H9 (cell line): Measurements from ENCODE around the gene TMED10. TPM values are rescaled to one million over a fixed set of nuclear protein-coding genes. Genes with fewer than 3 reads are reported as not detected.

Source experiments
- DNase-seq: peaks from one replicate; pipeline ENCODE4 v3.0.0-alpha.2; 2017
- H2AFZ ChIP-seq: one replicate; pipeline ENCODE4 v1.6.1; 2013; ENCODE audit warnings: mild to moderate bottlenecking, low read length, control low read depth, moderate library complexity
- H2AK5ac ChIP-seq: 2 replicates; pipeline ENCODE4 v1.6.1; 2013; ENCODE audit warnings: low read length, control low read depth, mixed read lengths; ENCODE audit not compliant: insufficient read length
- H2BK120ac ChIP-seq: one replicate; pipeline ENCODE4 v1.6.1; 2013; ENCODE audit warnings: low read depth, mild to moderate bottlenecking, low read length, control low read depth, inconsistent platforms; ENCODE audit not compliant: poor library complexity, severe bottlenecking
- H2BK12ac ChIP-seq: 2 replicates; pipeline ENCODE4 v1.6.1; 2013; ENCODE audit warnings: low read length, control low read depth, mixed read lengths, low read depth; ENCODE audit not compliant: insufficient read length
- H2BK15ac ChIP-seq: 2 replicates; pipeline ENCODE4 v1.6.1; 2013; ENCODE audit warnings: low read depth, low read length, control low read depth
- H2BK20ac ChIP-seq: one replicate; pipeline ENCODE4 v1.6.1; 2013; ENCODE audit warnings: low read depth, mild to moderate bottlenecking, low read length, control low read depth, inconsistent platforms; ENCODE audit not compliant: poor library complexity, severe bottlenecking
- H2BK5ac ChIP-seq: 2 replicates; pipeline ENCODE4 v1.6.1; 2013; ENCODE audit warnings: low read length, control low read depth, mixed read lengths; ENCODE audit not compliant: insufficient read length
- H3K14ac ChIP-seq: 2 replicates; pipeline ENCODE4 v1.6.1; 2013; ENCODE audit warnings: low read length, control low read depth; ENCODE audit not compliant: insufficient read depth
- H3K18ac ChIP-seq: 2 replicates; pipeline ENCODE4 v1.6.1; 2013; ENCODE audit warnings: low read depth, mild to moderate bottlenecking, mixed read lengths, low read length, control low read depth; ENCODE audit not compliant: insufficient read length
- H3K23ac ChIP-seq: 2 replicates; pipeline ENCODE4 v1.6.1; 2013; ENCODE audit warnings: low read length, control low read depth, mixed read lengths, low read depth; ENCODE audit not compliant: insufficient read length
- H3K23me2 ChIP-seq: 2 replicates; pipeline ENCODE4 v1.6.1; 2013; ENCODE audit warnings: low read depth, mild to moderate bottlenecking, mixed read lengths, low read length, control low read depth; ENCODE audit not compliant: insufficient read length, poor library complexity, severe bottlenecking
- H3K27ac ChIP-seq: 2 replicates; pipeline ENCODE4 v1.5.1; 2013; ENCODE audit warnings: low read length, control low read depth, mixed read lengths, low read depth; ENCODE audit not compliant: insufficient read length
- H3K27me3 ChIP-seq: 2 replicates; pipeline ENCODE4 v1.6.1; 2013; ENCODE audit warnings: low read length, control low read depth, inconsistent platforms; ENCODE audit not compliant: insufficient read depth
- H3K4ac ChIP-seq: 2 replicates; pipeline ENCODE4 v1.6.1; 2013; ENCODE audit warnings: low read depth, mild to moderate bottlenecking, control low read depth, inconsistent platforms, low read length, moderate library complexity
- H3K4me1 ChIP-seq: 2 replicates; pipeline ENCODE4 v1.6.1; 2013; ENCODE audit warnings: low read length, control low read depth, inconsistent platforms; ENCODE audit not compliant: insufficient read depth
- H3K4me2 ChIP-seq: 2 replicates; pipeline ENCODE4 v1.6.1; 2013; ENCODE audit warnings: low read length, control low read depth, mixed read lengths; ENCODE audit not compliant: insufficient read length, insufficient read depth
- H3K56ac ChIP-seq: 2 replicates; pipeline ENCODE4 v1.6.1; 2013; ENCODE audit warnings: low read depth, mild to moderate bottlenecking, mixed read lengths, low read length, control low read depth; ENCODE audit not compliant: insufficient read length
- H3K79me1 ChIP-seq: 2 replicates; pipeline ENCODE4 v1.6.1; 2013; ENCODE audit warnings: low read depth, mild to moderate bottlenecking, moderate library complexity, low read length, control low read depth, inconsistent platforms; ENCODE audit not compliant: insufficient read depth, poor library complexity, severe bottlenecking
- H3K79me2 ChIP-seq: 2 replicates; pipeline ENCODE4 v1.6.1; 2013; ENCODE audit warnings: low read length, control low read depth, inconsistent platforms; ENCODE audit not compliant: insufficient read depth
- H3K9ac ChIP-seq: 2 replicates; pipeline ENCODE4 v1.6.1; 2013; ENCODE audit warnings: low read length, control low read depth, mixed read lengths; ENCODE audit not compliant: insufficient read length; ENCODE audit errors: extremely low read depth
- H3K9me3 ChIP-seq: one replicate; pipeline ENCODE4 v1.6.1; 2013; ENCODE audit warnings: low read depth, low read length, inconsistent platforms; ENCODE audit not compliant: control insufficient read depth
- H3T11ph ChIP-seq: one replicate; pipeline ENCODE4 v1.6.1; 2013; ENCODE audit warnings: mild to moderate bottlenecking, low read length, control low read depth, inconsistent platforms
- H4K20me1 ChIP-seq: one replicate; pipeline ENCODE4 v1.6.1; 2013; ENCODE audit not compliant: control insufficient read depth, insufficient read length, insufficient read depth
- H4K5ac ChIP-seq: 2 replicates; pipeline ENCODE4 v1.6.1; 2013; ENCODE audit warnings: low read depth, mild to moderate bottlenecking, mixed read lengths, low read length, control low read depth; ENCODE audit not compliant: insufficient read length
- H4K8ac ChIP-seq: replicated peaks from 2 replicates; pipeline ENCODE4 v1.6.1; 2013; ENCODE audit warnings: low read length, control low read depth, mixed read lengths, low read depth; ENCODE audit not compliant: insufficient read length
- H4K91ac ChIP-seq: 2 replicates; pipeline ENCODE4 v1.6.1; 2013; ENCODE audit warnings: low read depth, mild to moderate bottlenecking, moderate library complexity, mixed read lengths, low read length, control low read depth; ENCODE audit not compliant: insufficient read length
- H3K27ac Mint-ChIP-seq, 3 experiments: 2 replicates in 2 of 3; 3 replicates in 1 of 3; pipeline ENCODE4 v1.8.0; 2020 to 2021; ENCODE audit warnings: mixed read lengths in 3 of 3, mild to moderate bottlenecking in 1 of 3, moderate library complexity in 1 of 3
- H3K27me3 Mint-ChIP-seq: 2 replicates; pipeline ENCODE4 v1.8.0; 2021; ENCODE audit warnings: low read depth, mild to moderate bottlenecking, moderate library complexity, mixed read lengths
- H3K36me3 Mint-ChIP-seq, 3 experiments: 2 replicates in 2 of 3; 3 replicates in 1 of 3; pipeline ENCODE4 v1.8.0; 2020 to 2021; ENCODE audit warnings: low read depth in 3 of 3, mixed read lengths in 3 of 3; ENCODE audit not compliant: insufficient read depth in 1 of 3
- H3K4me1 Mint-ChIP-seq, 2 experiments: 2 replicates each; pipeline ENCODE4 v1.8.0; 2020; ENCODE audit warnings: mixed read lengths in 2 of 2
- H3K4me3 Mint-ChIP-seq, 2 experiments: 2 replicates in 1 of 2; 3 replicates in 1 of 2; pipeline ENCODE4 v1.8.0; 2020 to 2021; ENCODE audit warnings: mild to moderate bottlenecking in 2 of 2, mixed read lengths in 2 of 2, moderate library complexity in 1 of 2
- H3K9me3 Mint-ChIP-seq, 2 experiments: 2 replicates in 1 of 2; 3 replicates in 1 of 2; pipeline ENCODE4 v1.8.0; 2020; ENCODE audit warnings: mild to moderate bottlenecking in 2 of 2, mixed read lengths in 2 of 2, moderate library complexity in 1 of 2
- WGBS: extraction: QIAGEN DNeasy Blood & Tissue Kit; methylation state at CpG from one replicate; pipeline ENCODE4 v1.1.7; 2013; ENCODE audit warnings: missing lambda C conversion rate, low lambda C conversion rate, mixed read lengths; ENCODE audit not compliant: insufficient read length; ENCODE audit errors: extremely low coverage; 5-methylcytosine and 5-hydroxymethylcytosine counted together
- total RNA-seq: library from RNA; stranded (reverse); gene quantifications from 2 replicates; pipeline ENCODE4 v1.2.1, GENCODE V29; 2021
- TF ChIP-seq, protein P1 (sequence below): fragments of 200-600 bp; sonication (generic); conservative IDR thresholded peaks from 3 replicates; pipeline ENCODE4 v1.8.0; 2021; ENCODE audit warnings: antibody characterized with exemption, mild to moderate bottlenecking

Gene TMED10
- total RNA-seq, 1 experiment from 2014 or later: 176 TPM

DNA sequence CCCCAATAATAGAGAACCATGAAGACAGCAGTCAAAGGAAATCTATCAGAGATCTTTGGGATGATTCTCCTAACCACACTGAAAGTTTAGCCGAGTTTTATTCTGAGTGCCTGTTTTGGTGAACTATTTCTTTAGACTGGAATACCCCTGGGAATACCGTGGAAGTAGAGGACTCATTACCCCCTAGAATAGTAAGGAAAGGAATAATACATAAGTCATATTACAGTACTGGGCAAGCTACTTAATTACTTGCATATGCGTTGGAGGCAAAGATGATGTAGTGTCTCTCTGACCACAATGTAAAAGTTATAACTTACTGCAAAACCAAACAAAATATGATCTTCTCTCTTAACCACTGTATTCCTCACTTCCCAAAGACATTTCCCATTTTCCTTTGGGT lies 81.5 kb downstream of the TMED10 start:
- no peak overlapping the region for H3K4me2 ChIP-seq
- H2BK5ac ChIP-seq: no peak overlapping the region
- no peak overlapping the region for H3K56ac ChIP-seq
- H3K27me3 Mint-ChIP-seq: no peaks in the 10 kb centered on the region
- peaks cover 7 to 8% of the 10 kb centered on the region in 2 experiments for H3K4me1 Mint-ChIP-seq
- H2BK20ac ChIP-seq: no peak overlapping the region
- no peaks in the 10 kb centered on the region for H3K9me3 Mint-ChIP-seq
- no peak overlapping the region for H4K8ac ChIP-seq
- H3K79me2 ChIP-seq: no peaks in the 10 kb centered on the region
- H2BK15ac ChIP-seq: no peak overlapping the region
- H3K18ac ChIP-seq: no peak overlapping the region
- no peaks in the 10 kb centered on the region for H3K23me2 ChIP-seq
- H3K9me3 ChIP-seq: no peaks in the 10 kb centered on the region
- H3K79me1 ChIP-seq: no peaks in the 10 kb centered on the region
- no peak for DNase-seq
- no peak overlapping the region for H3T11ph ChIP-seq
- no peak overlapping the region for H4K91ac ChIP-seq
- no peak overlapping the region for H4K5ac ChIP-seq
- H3K23ac ChIP-seq: no peak overlapping the region
- TF ChIP-seq, protein P1, sequence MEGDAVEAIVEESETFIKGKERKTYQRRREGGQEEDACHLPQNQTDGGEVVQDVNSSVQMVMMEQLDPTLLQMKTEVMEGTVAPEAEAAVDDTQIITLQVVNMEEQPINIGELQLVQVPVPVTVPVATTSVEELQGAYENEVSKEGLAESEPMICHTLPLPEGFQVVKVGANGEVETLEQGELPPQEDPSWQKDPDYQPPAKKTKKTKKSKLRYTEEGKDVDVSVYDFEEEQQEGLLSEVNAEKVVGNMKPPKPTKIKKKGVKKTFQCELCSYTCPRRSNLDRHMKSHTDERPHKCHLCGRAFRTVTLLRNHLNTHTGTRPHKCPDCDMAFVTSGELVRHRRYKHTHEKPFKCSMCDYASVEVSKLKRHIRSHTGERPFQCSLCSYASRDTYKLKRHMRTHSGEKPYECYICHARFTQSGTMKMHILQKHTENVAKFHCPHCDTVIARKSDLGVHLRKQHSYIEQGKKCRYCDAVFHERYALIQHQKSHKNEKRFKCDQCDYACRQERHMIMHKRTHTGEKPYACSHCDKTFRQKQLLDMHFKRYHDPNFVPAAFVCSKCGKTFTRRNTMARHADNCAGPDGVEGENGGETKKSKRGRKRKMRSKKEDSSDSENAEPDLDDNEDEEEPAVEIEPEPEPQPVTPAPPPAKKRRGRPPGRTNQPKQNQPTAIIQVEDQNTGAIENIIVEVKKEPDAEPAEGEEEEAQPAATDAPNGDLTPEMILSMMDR: no peak
- no peak overlapping the region for H2AK5ac ChIP-seq
- H3K36me3 Mint-ChIP-seq: peaks cover 20 to 67% (median 62%) of the 10 kb centered on the region in 3 experiments; a peak in 6 of 7 replicates
- no peak overlapping the region for H3K27ac Mint-ChIP-seq
- no peak overlapping the region for H3K4me3 Mint-ChIP-seq
- no peaks in the 10 kb centered on the region for H3K27me3 ChIP-seq
- no peak overlapping the region for H3K27ac ChIP-seq
- no peaks in the 10 kb centered on the region for H4K20me1 ChIP-seq
- H2BK12ac ChIP-seq: no peak overlapping the region
- no peak overlapping the region for H3K9ac ChIP-seq
- no peak overlapping the region for H3K14ac ChIP-seq
- no peak overlapping the region for H2BK120ac ChIP-seq
- H2AFZ ChIP-seq: no peak overlapping the region
- H3K4ac ChIP-seq: no peak overlapping the region
- whole genome bisulfite sequencing: no CpG with 5 or more reads among the region's 3 CpGs
- no peaks in the 10 kb centered on the region for H3K4me1 ChIP-seq
